IPS DF 4.7 (cell line): Measurements from ENCODE around the gene P2RY6.
"Not testable (repeated sequence)": the region's sequence is repeated elsewhere in the genome, so short reads cannot be mapped to it uniquely, and the experiment has no call there.

ENCODE experiments used
- DNase-seq: peaks from one replicate; pipeline ENCODE4 v3.0.0-alpha.2; 2013; ENCODE audit warnings: low spot score; ENCODE audit errors: extremely low read depth

Gene P2RY6

GRCh38 chr11:73260127-73260457 is 12.0 kb upstream of the P2RY6 start:
- no peak for DNase-seq

GRCh38 chr11:73262851-73263495 is 9.2 kb upstream of the P2RY6 start:
- no peak for DNase-seq

GRCh38 chr11:73263640-73264039 is 8.5 kb upstream of the P2RY6 start:
- DNase-seq, result no peak

GRCh38 chr11:73265278-73265810 is 6.8 kb upstream of the P2RY6 start:
- no peak for DNase-seq

- no peak for DNase-seq
These were observed 6.1 kb upstream of the P2RY6 start for GRCh38 chr11:73265853-73266645.

- no peak for DNase-seq
These were observed 5.5 kb upstream of the P2RY6 start for GRCh38 chr11:73266646-73267020.

GRCh38 chr11:73267122-73267846 is 4.9 kb upstream of the P2RY6 start:
- no peak for DNase-seq

GRCh38 chr11:73267906-73268540 is 4.1 kb upstream of the P2RY6 start:
- no peak for DNase-seq

- DNase-seq, result no peak
These were observed 3.4 kb upstream of the P2RY6 start for GRCh38 chr11:73268671-73269271.

- DNase-seq, result no peak
These were observed 2.6 kb upstream of the P2RY6 start for GRCh38 chr11:73269459-73270015.

- DNase-seq, result no peak
These were observed 1.9 kb upstream of the P2RY6 start for GRCh38 chr11:73270016-73270854.

GRCh38 chr11:73270855-73271477 is 1.2 kb upstream of the P2RY6 start:
- DNase-seq, result no peak

- DNase-seq, result not testable (repeated sequence)
These were observed 666 bp upstream of the P2RY6 start for GRCh38 chr11:73271478-73271865.

- no peak for DNase-seq
These were observed 521 bp downstream of the P2RY6 start for GRCh38 chr11:73272680-73273038.

GRCh38 chr11:73273222-73273895 is 1.2 kb downstream of the P2RY6 start:
- DNase-seq, result no peak

GRCh38 chr11:73274191-73274590 is 2.1 kb downstream of the P2RY6 start:
- not testable (repeated sequence) for DNase-seq

- DNase-seq, result no peak
These were observed 2.7 kb downstream of the P2RY6 start for GRCh38 chr11:73274722-73275380.

GRCh38 chr11:73275381-73275750 is 3.2 kb downstream of the P2RY6 start:
- DNase-seq, result no peak

GRCh38 chr11:73277467-73277866 is 5.3 kb downstream of the P2RY6 start:
- DNase-seq, result no peak
